GM18951 (cell line): Measurements from ENCODE around the gene STX7.

Experiments used
- POLR2A ChIP-seq: IDR thresholded peaks from 4 replicates; pipeline ENCODE4 v1.6.1; 2011; ENCODE audit warnings: mild to moderate bottlenecking; ENCODE audit not compliant: insufficient read length, insufficient read depth; ENCODE audit errors: extremely low read depth
- in situ Hi-C: fragments of 300-500 bp; cut with MboI; formaldehyde crosslinking; loops from one replicate; pipeline ENCODE4 v1.12.0; 2022; ENCODE audit warnings: low sequenced_read_pairs, mixed read lengths, inconsistent platforms; ENCODE audit not compliant: unreplicated experiment

STX7 gene

DNA sequence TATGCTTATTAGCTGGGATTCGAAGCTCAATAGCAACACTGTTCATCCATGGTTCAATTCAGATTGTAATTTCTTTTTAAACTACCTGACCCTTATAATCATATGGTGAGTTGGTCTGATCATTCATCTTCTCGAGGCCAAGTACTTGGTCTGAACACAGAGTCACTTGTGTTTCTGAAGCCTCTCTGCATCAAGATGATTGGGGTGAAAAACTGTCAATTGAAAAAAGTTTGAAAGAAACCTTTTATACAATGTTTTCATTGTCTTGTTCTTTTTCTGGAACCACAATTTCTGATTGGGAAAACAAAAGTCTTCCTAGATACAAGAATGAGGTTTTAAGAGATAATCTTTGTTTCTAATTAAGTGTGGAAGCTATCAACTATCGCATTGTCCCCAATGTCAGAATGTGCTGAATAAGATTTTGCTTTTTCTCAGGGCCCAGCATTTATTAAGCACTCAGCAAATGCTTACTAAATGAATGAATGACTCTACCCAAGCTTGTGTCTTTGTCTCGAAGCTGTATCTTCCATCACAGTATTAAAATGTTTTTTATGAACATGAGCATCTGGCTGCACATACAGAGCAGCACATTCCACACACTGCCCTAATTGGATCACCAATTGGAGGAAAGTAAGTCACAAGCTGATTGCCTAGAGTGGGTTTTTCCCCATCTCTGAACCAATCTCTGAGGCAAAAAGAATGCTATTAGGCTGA is 66.6 kb downstream of the STX7 start:
- TF ChIP-seq POLR2A: no peak
- in situ Hi-C loops: no loop called here

DNA sequence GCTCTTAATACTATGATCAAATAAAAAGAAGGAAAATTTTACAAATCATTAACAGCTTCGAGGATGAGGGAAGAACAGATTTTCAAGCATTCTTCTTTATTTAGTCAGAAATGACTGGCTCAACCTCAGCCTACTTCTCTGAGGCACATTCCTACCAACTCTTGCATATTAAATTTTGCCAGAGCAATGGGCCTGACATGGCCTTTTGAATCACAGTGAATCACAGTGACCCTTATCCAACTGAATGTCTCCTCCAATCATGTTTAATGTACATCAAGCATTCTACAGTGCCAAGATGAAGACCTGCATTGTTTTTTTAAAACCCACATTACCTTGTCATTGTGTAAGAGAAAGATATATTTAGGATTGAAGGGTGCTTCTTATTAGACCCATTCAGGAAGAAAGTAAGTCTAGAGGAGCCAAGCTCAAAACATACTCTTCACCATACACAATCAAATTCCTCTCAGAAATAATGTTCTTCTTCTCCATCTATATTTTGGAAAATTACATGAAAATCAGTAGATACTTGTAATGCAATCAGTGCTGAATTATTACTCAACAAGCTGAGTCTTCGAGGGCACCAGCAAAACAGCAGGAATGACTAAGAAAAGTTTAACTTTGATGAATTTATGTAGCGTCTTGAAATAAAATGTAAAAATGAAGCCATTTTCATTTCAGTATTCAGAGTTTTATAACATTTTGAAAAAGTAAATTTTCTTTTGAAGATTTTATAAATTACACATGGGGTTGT is 67.5 kb downstream of the STX7 start:
- in situ Hi-C loops: no loop called here
- no peak for TF ChIP-seq POLR2A

DNA sequence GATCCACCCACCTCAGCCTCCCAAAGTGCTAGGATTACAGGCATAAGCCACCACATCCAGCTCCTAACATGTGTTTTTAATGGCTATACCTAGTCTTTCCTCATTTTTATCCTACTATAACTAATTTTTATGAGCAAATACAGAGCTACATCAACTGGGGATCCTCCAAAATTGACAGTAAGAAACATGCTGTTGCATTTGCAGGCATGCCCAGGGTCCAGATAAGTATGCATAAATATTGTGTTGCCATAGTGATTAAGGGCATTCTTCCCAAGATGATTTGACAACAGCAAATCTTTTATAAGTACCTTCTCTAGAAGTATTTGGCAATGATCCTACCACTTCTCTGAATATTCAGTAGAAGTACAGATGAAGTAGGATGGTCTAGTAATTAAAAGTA is 69.7 kb downstream of the STX7 start:
- TF ChIP-seq POLR2A: no peak
- in situ Hi-C loops: no loop called here

DNA sequence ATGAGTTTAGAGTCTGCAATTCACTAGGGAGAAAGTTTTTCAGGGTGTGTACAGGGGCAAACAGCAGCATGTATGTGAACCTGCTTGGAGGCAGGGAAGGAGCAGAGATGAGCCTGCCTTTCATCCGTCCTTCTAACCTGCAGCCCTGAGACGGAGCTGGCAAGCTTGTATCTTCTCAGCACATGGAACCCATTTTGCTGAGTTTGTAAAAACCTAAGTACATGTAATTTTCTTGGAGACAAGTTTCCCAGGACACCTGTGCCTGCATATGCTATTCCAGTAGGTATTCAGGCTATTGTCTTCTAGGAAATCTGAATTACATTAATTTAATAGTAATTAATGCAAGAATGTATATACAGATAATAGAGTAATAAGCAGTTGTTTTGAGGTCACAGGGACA is 82.8 kb downstream of the STX7 start:
- in situ Hi-C loops: no loop called here

DNA sequence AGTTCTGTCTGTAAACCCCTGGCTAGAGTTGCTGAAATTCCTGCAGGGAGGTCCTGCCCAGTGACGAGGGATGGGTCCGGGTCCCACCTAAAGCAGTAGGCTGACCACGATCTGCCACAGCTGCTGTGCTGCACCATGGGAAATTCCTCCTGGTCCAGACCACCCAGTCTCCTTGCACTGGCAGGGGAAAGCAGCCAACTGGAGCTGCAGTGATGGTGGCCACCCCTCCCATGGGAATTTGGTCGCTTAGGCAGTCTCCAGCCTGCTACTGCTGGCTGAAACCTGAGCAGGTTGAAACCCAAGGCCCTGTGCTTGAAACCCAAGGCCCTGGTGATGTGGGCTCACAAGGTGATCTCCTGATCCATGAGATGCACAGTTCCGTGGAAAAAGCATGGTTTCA is 87.7 kb downstream of the STX7 start:
- no peak for TF ChIP-seq POLR2A

More for the DNA sequence above, 82.8 kb downstream of the STX7 start:
- no peak for TF ChIP-seq POLR2A

DNA sequence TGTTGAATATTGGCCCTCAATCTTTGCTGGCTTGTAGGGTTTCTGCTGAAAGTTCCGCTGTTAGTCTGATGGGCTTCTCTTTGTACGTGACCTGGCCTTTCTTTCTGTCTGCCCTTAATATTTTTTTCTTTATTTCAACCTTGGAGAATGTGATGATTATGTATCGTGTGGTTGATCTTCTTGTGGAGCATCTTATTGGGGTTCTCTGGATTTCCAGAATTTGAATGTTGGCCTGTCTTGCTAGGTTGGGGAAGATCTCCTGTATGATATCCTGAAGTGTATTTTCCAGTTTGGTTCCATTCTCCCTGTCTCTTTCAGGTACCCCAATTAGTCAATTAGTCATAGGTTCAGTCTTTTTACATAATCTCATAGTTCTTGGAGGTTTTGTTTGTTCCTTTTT is 89.1 kb downstream of the STX7 start:
- no peak for TF ChIP-seq POLR2A
- in situ Hi-C loops: no loop called here

More for the DNA sequence above, 87.7 kb downstream of the STX7 start:
- in situ Hi-C loops: no loop called here

DNA sequence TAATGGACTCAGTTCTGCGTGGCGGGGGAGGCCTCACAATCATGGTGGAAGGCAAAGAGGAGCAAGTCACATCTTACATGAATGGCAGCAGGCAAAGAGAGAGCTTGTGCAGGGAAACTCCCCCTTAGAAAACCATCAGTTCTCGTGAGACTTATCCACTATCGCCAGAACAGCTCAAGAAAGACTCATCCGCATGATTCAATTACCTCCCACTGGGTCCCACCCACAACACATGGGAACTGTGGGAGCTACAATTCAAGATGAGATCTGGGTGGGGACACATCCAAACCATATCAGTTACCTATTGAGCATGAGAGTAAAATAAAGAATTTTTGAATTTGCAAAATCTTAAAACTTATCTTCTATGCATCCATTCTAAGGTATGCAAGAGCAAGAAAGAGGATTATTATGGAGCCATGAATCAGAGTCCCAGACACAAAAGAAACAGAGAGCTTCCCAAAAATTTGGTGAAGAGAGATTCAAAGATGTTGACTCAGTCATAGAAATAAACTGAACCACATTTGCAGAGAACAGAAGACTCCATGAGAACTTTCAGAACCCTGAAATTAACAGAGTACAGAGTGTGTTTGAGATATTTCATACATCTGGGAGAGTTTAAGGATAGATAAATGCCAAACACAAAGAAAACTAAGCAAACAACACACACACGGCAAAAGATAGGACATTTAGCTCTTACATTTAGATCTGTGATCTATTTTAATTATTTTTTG is 94.5 kb downstream of the STX7 start:
- TF ChIP-seq POLR2A: no peak
- in situ Hi-C loops: no loop called here

DNA sequence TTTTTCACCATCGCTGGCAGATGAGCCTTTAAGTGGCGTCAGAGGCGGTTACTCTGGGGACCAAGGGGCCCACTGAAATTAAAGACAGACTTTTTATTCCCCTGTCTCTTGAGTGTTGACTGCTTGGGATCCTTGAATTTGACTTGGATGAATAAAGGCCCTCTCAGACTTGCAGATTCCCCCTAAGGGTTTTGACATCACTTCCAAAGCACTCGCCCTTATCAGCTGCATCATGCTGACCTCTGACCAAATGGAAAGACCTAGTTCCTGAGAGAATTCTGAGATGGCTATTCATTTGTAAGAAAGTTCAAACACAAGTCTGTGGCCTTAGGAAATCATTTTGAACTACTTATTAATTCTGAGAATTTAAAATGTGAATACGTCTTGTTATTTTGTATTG is 98.2 kb downstream of the STX7 start:
- TF ChIP-seq POLR2A: no peak
- in situ Hi-C loops: no loop called here

DNA sequence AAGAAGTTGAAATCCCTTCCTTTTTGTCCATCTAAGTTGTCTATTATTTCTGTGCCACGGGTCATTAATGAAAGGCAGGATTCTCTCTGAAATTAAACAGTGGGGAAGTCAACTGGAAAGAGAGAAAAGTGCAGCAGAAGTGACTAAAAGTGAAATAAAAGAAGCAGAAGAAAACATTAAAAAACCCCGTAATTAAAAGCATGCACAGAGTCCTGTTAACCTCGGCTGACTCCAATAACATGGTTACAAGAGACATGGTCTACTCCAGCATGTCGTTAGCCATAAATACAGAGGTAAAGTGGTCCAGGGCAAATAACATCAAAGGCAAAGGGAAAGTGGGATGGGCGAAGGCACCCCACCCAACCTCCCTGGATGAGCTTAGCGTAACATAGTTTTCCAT is 98.6 kb downstream of the STX7 start:
- in situ Hi-C loops: no loop called here

DNA sequence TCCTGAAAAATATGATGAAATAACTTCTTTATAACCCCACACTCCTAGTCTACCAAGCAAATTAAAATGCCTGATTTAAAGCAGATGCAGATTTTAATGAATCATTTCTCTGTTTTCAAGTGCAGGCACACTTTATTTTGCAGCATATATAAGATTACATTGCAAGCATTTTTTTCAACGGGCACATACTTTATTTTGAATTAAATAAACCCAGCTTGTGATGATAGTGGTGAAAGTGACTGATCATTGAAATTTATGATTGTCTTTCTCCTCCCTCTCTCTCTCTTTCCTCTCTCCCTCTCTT is 99.5 kb downstream of the STX7 start:
- in situ Hi-C loops: no loop called here
- no peak for TF ChIP-seq POLR2A

More for the DNA sequence above, 98.6 kb downstream of the STX7 start:
- no peak for TF ChIP-seq POLR2A

DNA sequence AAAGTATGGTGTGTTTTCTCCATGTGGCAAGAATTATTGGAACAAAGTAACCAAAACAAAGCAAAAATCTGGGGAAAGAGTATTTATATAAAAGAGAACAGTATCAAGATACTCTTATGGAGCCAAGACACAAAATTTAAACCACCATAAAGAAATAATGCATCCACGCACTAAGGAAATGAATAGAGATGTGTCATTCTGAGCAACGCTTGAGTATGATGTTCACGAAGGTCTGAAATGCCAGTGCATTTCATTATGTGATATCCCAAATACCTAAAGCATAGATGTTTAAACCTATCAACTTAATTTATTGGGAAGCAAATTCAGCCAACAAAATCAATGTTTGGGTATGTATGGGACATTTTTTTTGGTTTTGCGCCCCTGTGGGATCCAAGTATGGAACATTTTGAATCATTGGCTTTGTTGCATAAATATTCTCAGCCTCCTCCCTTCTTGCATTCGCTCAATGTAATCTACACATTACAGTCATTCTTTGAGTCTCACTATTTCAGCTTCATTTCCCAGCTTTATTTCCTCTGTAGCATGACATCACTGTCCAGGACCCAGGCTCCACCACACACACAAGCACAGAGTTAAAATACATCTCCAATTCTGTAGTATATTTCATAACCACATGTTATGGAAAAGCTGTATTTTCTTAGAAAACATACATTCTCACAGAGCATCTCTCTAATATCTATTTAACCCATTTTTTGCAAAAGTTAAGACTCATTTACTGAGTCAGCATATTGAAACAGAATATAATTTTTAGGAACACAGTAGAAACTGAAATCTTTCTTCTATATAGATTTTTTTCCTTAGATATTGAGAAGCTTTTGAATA is 100.0 kb downstream of the STX7 start:
- TF ChIP-seq POLR2A: no peak
- in situ Hi-C loops: no loop called here

DNA sequence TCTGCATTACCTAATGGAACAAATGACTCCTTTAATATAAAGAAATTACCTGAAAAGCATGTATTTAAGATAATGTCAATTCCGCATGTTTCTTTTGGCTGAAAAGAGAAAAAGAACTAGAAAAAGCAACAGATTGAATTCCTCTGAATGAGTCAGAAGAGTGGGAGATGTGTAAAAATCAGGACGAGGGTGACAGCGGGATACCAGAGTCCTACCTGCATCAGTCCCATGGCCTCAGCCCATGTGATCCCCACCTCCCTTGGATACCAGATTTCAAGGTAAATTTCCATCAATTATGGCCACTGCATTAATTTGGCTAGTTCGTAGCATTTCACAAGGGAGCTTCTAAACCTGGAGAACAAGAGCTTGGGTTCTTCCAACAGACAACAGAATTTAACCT is 101.6 kb downstream of the STX7 start:
- in situ Hi-C loops: no loop called here

DNA sequence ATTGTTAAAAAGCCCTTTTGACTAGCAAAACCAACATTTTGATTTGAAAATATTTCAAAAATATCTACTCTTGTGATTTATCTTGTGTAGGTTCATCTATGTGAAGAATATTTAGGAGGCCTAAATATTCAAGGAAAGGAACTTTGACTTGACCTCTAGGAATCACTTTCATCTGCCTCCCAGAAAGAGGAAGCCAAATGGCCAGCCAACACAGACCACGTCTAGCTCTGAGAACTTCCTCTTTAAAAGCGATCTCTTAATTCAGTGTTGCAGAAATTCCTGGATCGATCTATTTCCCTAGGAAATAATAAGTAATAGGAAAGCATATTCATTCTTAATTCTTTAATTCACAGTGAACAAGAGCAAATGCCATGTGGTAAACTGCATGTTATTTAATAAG is 102.1 kb downstream of the STX7 start:
- in situ Hi-C loops: no loop called here
- TF ChIP-seq POLR2A: no peak

More for the DNA sequence above, 101.6 kb downstream of the STX7 start:
- TF ChIP-seq POLR2A: no peak

DNA sequence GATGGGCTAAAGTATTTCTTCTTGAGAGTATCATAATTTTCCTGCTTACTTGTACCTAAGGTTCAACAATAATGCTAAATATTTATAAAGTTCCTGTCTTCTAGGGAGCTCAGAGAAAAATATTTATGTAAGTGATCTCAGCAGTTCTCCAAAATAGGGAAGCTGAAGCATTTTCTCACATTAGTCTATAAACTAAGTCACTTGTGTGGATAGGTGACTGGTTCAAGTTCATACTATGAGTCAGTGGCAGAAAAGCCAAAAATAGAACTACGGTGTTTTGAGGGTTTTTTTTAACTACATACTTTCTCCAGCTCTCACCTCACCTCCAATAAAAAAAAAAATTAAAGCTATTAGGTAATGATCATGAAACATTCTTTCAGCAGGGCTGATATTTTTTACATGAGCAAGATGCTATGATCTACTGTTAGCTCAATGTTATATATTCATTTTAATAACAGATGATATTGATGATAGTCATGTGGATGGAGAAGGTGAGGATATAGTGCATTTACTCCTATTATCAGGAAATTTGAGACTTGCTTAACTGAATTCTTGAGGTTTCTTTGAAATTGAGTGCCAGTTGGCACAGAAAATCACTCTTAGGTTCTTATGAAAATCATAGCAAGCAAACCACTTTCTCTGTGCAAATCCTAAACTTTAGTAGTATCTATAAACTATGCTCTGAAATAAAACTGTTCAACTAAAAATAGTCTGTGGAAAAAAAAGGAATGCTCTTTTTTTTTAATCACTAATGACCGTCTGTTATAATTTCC is 107.6 kb downstream of the STX7 start:
- TF ChIP-seq POLR2A: no peak
- in situ Hi-C loops: no loop called here
